ENCODE data around the gene FGF14. TPM values are rescaled to one million over a fixed set of nuclear protein-coding genes. Genes with fewer than 3 reads are reported as not detected.

FGF14 gene
- total RNA-seq, 2 donors from 2014 or later = 0.14 TPM

- no peak for TF ChIP-seq CTCF (IDR thresholded peaks at IDR 0.05)
- no peak for ATAC-seq (ENCODE audit: insufficient number of reproducible peaks, low FRiP score, low read depth)
- no peak overlapping the region for H3K27ac ChIP-seq
Observed at GRCh38 chr13:102333320-102334198, 68.3 kb downstream of the FGF14 start.

GRCh38 chr13:102328909-102329308 is 72.9 kb downstream of the FGF14 start:
- Histone ChIP-seq H3K9me3 (no peaks in the 10 kb centered on the region), H3K27me3 (replicated peaks; ENCODE audit: insufficient read depth) (no peaks in the 10 kb centered on the region), H3K4me1 (ENCODE audit: control insufficient read depth in 1 of 2, low read depth in 2 of 2) (no peaks in the 10 kb centered on the region), H3K36me3 (no peaks in the 10 kb centered on the region), H3K27ac (no peak overlapping the region), H3K4me3 (no peak overlapping the region)
- ATAC-seq (ENCODE audit: insufficient number of reproducible peaks, low FRiP score, low read depth) = no peak
- TF ChIP-seq CTCF (IDR thresholded peaks at IDR 0.05) = no peak
- DNase-seq (ENCODE audit: low spot score) = no peak

More at GRCh38 chr13:102333320-102334198, 68.3 kb downstream of the FGF14 start:
- DNase-seq (ENCODE audit: low spot score) = no peak
- no peak overlapping the region for H3K4me3 ChIP-seq
- H3K4me1 ChIP-seq (ENCODE audit: control insufficient read depth in 1 of 2, low read depth in 2 of 2) = no peaks in the 10 kb centered on the region
- no peaks in the 10 kb centered on the region for H3K27me3 ChIP-seq (replicated peaks; ENCODE audit: insufficient read depth)
- H3K36me3 ChIP-seq = no peaks in the 10 kb centered on the region
- H3K9me3 ChIP-seq = no peaks in the 10 kb centered on the region

GRCh38 chr13:102327119-102327617 is 74.7 kb downstream of the FGF14 start:
- H3K4me1 ChIP-seq (ENCODE audit: control insufficient read depth in 1 of 2, low read depth in 2 of 2) = no peaks in the 10 kb centered on the region
- H3K4me3 ChIP-seq = no peak overlapping the region
- ATAC-seq (ENCODE audit: insufficient number of reproducible peaks, low FRiP score, low read depth) (no peak), DNase-seq (ENCODE audit: low spot score) (no peak)
- no peaks in the 10 kb centered on the region for H3K27me3 ChIP-seq (replicated peaks; ENCODE audit: insufficient read depth)
- H3K9me3 ChIP-seq = no peaks in the 10 kb centered on the region
- H3K36me3 ChIP-seq = no peaks in the 10 kb centered on the region
- TF ChIP-seq CTCF (IDR thresholded peaks at IDR 0.05) = no peak
- no peak overlapping the region for H3K27ac ChIP-seq

- Histone ChIP-seq H3K4me3 (no peak overlapping the region), H3K36me3 (no peaks in the 10 kb centered on the region), H3K27me3 (replicated peaks; ENCODE audit: insufficient read depth) (no peaks in the 10 kb centered on the region), H3K27ac (no peak overlapping the region), H3K9me3 (no peaks in the 10 kb centered on the region), H3K4me1 (ENCODE audit: control insufficient read depth in 1 of 2, low read depth in 2 of 2) (no peaks in the 10 kb centered on the region)
- TF ChIP-seq CTCF (IDR thresholded peaks at IDR 0.05) = no peak
- no peak for DNase-seq (ENCODE audit: low spot score)
- no peak for ATAC-seq (ENCODE audit: insufficient number of reproducible peaks, low FRiP score, low read depth)
Observed at GRCh38 chr13:102326381-102327118, 75.3 kb downstream of the FGF14 start.

GRCh38 chr13:102325321-102325720 is 76.5 kb downstream of the FGF14 start:
- DNase-seq (ENCODE audit: low spot score) (no peak), ATAC-seq (ENCODE audit: insufficient number of reproducible peaks, low FRiP score, low read depth) (no peak)
- Histone ChIP-seq H3K27me3 (replicated peaks; ENCODE audit: insufficient read depth) (no peaks in the 10 kb centered on the region), H3K4me3 (no peak overlapping the region), H3K36me3 (no peaks in the 10 kb centered on the region), H3K4me1 (ENCODE audit: control insufficient read depth in 1 of 2, low read depth in 2 of 2) (no peaks in the 10 kb centered on the region), H3K27ac (no peak overlapping the region), H3K9me3 (no peaks in the 10 kb centered on the region)
- no peak for TF ChIP-seq CTCF (IDR thresholded peaks at IDR 0.05)
